Measurements from ENCODE around the gene GATA5.

- TF ChIP-seq, protein P1, sequence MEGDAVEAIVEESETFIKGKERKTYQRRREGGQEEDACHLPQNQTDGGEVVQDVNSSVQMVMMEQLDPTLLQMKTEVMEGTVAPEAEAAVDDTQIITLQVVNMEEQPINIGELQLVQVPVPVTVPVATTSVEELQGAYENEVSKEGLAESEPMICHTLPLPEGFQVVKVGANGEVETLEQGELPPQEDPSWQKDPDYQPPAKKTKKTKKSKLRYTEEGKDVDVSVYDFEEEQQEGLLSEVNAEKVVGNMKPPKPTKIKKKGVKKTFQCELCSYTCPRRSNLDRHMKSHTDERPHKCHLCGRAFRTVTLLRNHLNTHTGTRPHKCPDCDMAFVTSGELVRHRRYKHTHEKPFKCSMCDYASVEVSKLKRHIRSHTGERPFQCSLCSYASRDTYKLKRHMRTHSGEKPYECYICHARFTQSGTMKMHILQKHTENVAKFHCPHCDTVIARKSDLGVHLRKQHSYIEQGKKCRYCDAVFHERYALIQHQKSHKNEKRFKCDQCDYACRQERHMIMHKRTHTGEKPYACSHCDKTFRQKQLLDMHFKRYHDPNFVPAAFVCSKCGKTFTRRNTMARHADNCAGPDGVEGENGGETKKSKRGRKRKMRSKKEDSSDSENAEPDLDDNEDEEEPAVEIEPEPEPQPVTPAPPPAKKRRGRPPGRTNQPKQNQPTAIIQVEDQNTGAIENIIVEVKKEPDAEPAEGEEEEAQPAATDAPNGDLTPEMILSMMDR (IDR thresholded peaks at IDR 0.05; ENCODE audit: poor library complexity, severe bottlenecking) = no peak
- TF ChIP-seq EP300 (conservative IDR thresholded peaks at IDR 0.05; ENCODE audit: poor library complexity, severe bottlenecking) (no peak), TAF1 (IDR thresholded peaks at IDR 0.05; ENCODE audit: low read depth) (no peak)
Observed at GRCh38 chr20:62475772-62476055, at the start of gene GATA5.
